T-helper 1 cell treated with Interleukin-12 subunit alpha and Interleukin-12 subunit beta and Interleukin-4 antibody, amounts not matched to agents 30 ng/mL and 1 ng/mL, for 36 hours (primary cell): ENCODE data around the gene DMRTC1. TPM values are rescaled to one million over a fixed set of nuclear protein-coding genes. Genes with fewer than 3 reads are reported as not detected.
"Not testable (repeated sequence)": the region's sequence is repeated elsewhere in the genome, so short reads cannot be mapped to it uniquely, and the experiment has no call there.

Experiments
- intact Hi-C: fragments of 100-400 bp; cut with micrococcal nuclease; formaldehyde crosslinking; loops from one replicate; pipeline ENCODE4 v1.15.1; 2024
- total RNA-seq: library from RNA; stranded (reverse); gene quantifications from 2 replicates; pipeline ENCODE4 v1.2.3, GENCODE V29; 2022

DMRTC1 gene
- total RNA-seq: not detected in 2 replicates

- intact Hi-C loops: not testable (repeated sequence)
Observed at GRCh38 chrX:72943819-72944169, at the start of gene DMRTC1. TSS of gene DMRTC1 (minus strand) at chrX:72943837. CDS start at chrX:72875694, 68,143 bp downstream.

GRCh38 chrX:72980894-72981469, 37.3 kb upstream of the DMRTC1 start:
- intact Hi-C loops: not testable (repeated sequence)

- intact Hi-C loops: not testable (repeated sequence)
Observed at GRCh38 chrX:72974885-72975284, 31.2 kb upstream of the DMRTC1 start.

GRCh38 chrX:72971859-72972258, 28.2 kb upstream of the DMRTC1 start:
- intact Hi-C loops: not testable (repeated sequence)

- intact Hi-C loops: not testable (repeated sequence)
Observed at GRCh38 chrX:72959971-72960370, 16.3 kb upstream of the DMRTC1 start.

GRCh38 chrX:72943035-72943818, 410 bp downstream of the DMRTC1 start:
- intact Hi-C loops: not testable (repeated sequence)

- intact Hi-C loops: not testable (repeated sequence)
Observed at GRCh38 chrX:72942272-72942671, 1.4 kb downstream of the DMRTC1 start.

- intact Hi-C loops: not testable (repeated sequence)
Observed at GRCh38 chrX:72937906-72938305, 5.7 kb downstream of the DMRTC1 start, which contains the start of gene FAM236A. TSS of gene FAM236A (plus strand) at chrX:72938206. CDS start at chrX:72938263, 57 bp downstream.

- intact Hi-C loops: not testable (repeated sequence)
Observed at GRCh38 chrX:72936882-72937455, 6.7 kb downstream of the DMRTC1 start.

- intact Hi-C loops: not testable (repeated sequence)
Observed at GRCh38 chrX:72936455-72936854, 7.2 kb downstream of the DMRTC1 start.

- intact Hi-C loops: not testable (repeated sequence)
Observed at GRCh38 chrX:72932283-72932682, 11.4 kb downstream of the DMRTC1 start.

GRCh38 chrX:72916096-72916495, 27.5 kb downstream of the DMRTC1 start:
- intact Hi-C loops: not testable (repeated sequence)

GRCh38 chrX:72912315-72912714, 31.3 kb downstream of the DMRTC1 start, which contains the start of gene FAM236C:
TSS of gene FAM236C (plus strand) at chrX:72912615. CDS start at chrX:72912715, 100 bp downstream.
- intact Hi-C loops: not testable (repeated sequence)

- intact Hi-C loops: not testable (repeated sequence)
Observed at GRCh38 chrX:72889740-72890139, 53.9 kb downstream of the DMRTC1 start.

- intact Hi-C loops: not testable (repeated sequence)
Observed at GRCh38 chrX:72882898-72883297, 60.7 kb downstream of the DMRTC1 start.

GRCh38 chrX:72837532-72837931, 106.1 kb downstream of the DMRTC1 start:
- intact Hi-C loops: not testable (repeated sequence)

GRCh38 chrX:72830701-72831100, 112.9 kb downstream of the DMRTC1 start:
- intact Hi-C loops: not testable (repeated sequence)

Other genes with a start within 250 kb of the DMRTC1 start
- gene PHKA1, start 229.5 kb downstream of the DMRTC1 start, total RNA-seq: 1.8 and 2.1 TPM in 2 replicates
- not detected in 2 replicates for gene DMRTC1B, start 166.9 kb downstream of the DMRTC1 start, total RNA-seq
- not detected in 2 replicates for gene FAM236B, start 161.2 kb downstream of the DMRTC1 start, total RNA-seq
- gene FAM236D, start 135.6 kb downstream of the DMRTC1 start, total RNA-seq: not detected in 2 replicates
- not detected in 2 replicates for gene FAM236C, start 31.2 kb downstream of the DMRTC1 start, total RNA-seq
- gene FAM236A, start 5.6 kb downstream of the DMRTC1 start, total RNA-seq: not detected in 2 replicates
- gene PABPC1L2B, start 59.1 kb upstream of the DMRTC1 start, total RNA-seq: not detected in 2 replicates
- gene PABPC1L2A, start 135.7 kb upstream of the DMRTC1 start, total RNA-seq: not detected in 2 replicates